ENCODE results near the gene NMBR.

- TF ChIP-seq, protein P1, sequence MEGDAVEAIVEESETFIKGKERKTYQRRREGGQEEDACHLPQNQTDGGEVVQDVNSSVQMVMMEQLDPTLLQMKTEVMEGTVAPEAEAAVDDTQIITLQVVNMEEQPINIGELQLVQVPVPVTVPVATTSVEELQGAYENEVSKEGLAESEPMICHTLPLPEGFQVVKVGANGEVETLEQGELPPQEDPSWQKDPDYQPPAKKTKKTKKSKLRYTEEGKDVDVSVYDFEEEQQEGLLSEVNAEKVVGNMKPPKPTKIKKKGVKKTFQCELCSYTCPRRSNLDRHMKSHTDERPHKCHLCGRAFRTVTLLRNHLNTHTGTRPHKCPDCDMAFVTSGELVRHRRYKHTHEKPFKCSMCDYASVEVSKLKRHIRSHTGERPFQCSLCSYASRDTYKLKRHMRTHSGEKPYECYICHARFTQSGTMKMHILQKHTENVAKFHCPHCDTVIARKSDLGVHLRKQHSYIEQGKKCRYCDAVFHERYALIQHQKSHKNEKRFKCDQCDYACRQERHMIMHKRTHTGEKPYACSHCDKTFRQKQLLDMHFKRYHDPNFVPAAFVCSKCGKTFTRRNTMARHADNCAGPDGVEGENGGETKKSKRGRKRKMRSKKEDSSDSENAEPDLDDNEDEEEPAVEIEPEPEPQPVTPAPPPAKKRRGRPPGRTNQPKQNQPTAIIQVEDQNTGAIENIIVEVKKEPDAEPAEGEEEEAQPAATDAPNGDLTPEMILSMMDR (IDR thresholded peaks at IDR 0.05 in 2 of 3, conservative IDR thresholded peaks at IDR 0.05 in 1 of 3; ENCODE audit: borderline replicate concordance in 1 of 3, insufficient read depth in 1 of 3, low read depth in 2 of 3, low read length in 2 of 3): no peak
- no peak for TF ChIP-seq POLR2A (IDR thresholded peaks at IDR 0.05; ENCODE audit: borderline replicate concordance, extremely low read depth, insufficient read depth, insufficient read length)
Measured at GRCh38 chr6:142047934-142048592, 98.9 kb downstream of the NMBR start.

Data from HCT116 (cell line).